SK-N-SH treated with all-trans-retinoic acid at 6 μM for 48 hours (cell line): ENCODE results near the gene INPP4B.
"Not testable (repeated sequence)": the region's sequence is repeated elsewhere in the genome, so short reads cannot be mapped to it uniquely, and the experiment has no call there.

ENCODE experiments used
- ARNTL ChIP-seq: fragments of 450-650 bp; formaldehyde crosslinking; IDR thresholded peaks from 2 replicates; pipeline ENCODE4 v1.5.0; 2020; ENCODE audit warnings: low read depth, mild to moderate bottlenecking, moderate library complexity, borderline replicate concordance
- TCF4 ChIP-seq: fragments of 250-450 bp; sonication (Bioruptor Pico); IDR thresholded peaks from 2 replicates; pipeline ENCODE4 v1.8.0; 2021; ENCODE audit warnings: mild to moderate bottlenecking, moderate library complexity, borderline replicate concordance
- TOX ChIP-seq: fragments of 250-450 bp; sonication (Bioruptor Pico); IDR thresholded peaks from 2 replicates; pipeline ENCODE4 v1.8.0; 2021; ENCODE audit warnings: mild to moderate bottlenecking, moderate library complexity, borderline replicate concordance
- ZC3H10 ChIP-seq: fragments of 250-450 bp; sonication (Bioruptor Pico); IDR thresholded peaks from 2 replicates; pipeline ENCODE4 v1.5.1; 2021; ENCODE audit warnings: mild to moderate bottlenecking, moderate library complexity
- ZFP3 ChIP-seq: fragments of 250-450 bp; sonication (Bioruptor Pico); IDR thresholded peaks from 2 replicates; pipeline ENCODE4 v1.5.0; 2020; ENCODE audit warnings: mild to moderate bottlenecking, moderate library complexity

DNA sequence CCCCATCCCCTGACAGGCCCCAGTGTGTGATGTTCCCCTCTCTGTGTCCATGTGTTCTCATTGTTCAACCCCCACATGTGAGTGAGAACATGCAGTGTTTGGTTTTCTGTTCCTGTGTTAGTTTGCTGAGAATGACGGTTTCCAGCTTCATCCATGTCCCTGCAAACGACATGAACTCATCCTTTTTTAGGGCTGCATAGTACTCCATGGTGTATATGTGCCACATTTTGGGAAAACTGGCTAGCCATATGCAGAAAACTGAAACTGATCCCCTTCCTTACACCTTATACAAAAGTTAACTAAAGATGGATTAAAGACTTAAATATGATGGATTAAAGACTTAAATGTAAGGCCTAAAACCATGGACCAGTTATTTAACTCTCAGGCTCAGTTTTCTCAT, 336.7 kb downstream of the INPP4B start:
- not testable (repeated sequence) for TF ChIP-seq ZC3H10, TOX, ARNTL, TCF4, ZFP3 (CRISPR knock-in tag)
